Vagina (tissue), 2 donors: ENCODE measurements around the gene SBF2.

ENCODE experiments used
- POLR2A ChIP-seq, 2 donors: fragments of 450-650 bp; IDR thresholded peaks; one replicate each; pipeline ENCODE4 v1.6.1; 2017; ENCODE audit warnings: antibody characterized with exemption in 2 of 2, mild to moderate bottlenecking in 2 of 2, moderate library complexity in 2 of 2
- POLR2AphosphoS5 ChIP-seq, 2 donors: sonication (generic); formaldehyde crosslinking; IDR thresholded peaks; one replicate each; pipeline ENCODE4 v1.9.0; 2017; ENCODE audit warnings: antibody characterized with exemption in 2 of 2, mild to moderate bottlenecking in 2 of 2, low read depth in 1 of 2; ENCODE audit not compliant: insufficient read depth in 1 of 2
- TF ChIP-seq, protein P1 (sequence below), 3 experiments: fragments of 450-650 bp in 2 of 3; fragments of 200-600 bp in 1 of 3; sonication (generic) in 1 of 3; IDR thresholded peaks; one replicate each; pipeline ENCODE4 v1.5.1; 2017 to 2019; ENCODE audit warnings: antibody characterized with exemption in 3 of 3, mild to moderate bottlenecking in 2 of 3, moderate library complexity in 2 of 3

DNA sequence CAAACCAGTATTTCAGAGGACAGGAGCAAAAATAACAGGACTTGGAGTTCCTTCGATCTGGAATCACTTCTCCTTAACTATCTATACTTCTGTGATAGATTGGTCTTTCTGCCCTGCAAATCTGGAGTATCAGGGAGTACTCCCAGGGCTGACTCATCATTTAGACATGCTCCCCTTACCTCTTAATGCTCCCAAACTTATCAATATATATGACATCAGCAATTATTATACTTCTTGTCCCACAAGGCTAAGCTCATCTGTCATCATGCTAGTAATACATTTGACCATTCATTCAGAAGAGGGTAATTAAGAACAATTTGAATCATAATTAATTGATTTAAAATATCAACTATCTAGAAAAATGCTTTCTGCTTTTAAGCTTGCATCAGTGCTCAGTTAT is 466.3 kb downstream of the SBF2 start:
- TF ChIP-seq, protein P1, sequence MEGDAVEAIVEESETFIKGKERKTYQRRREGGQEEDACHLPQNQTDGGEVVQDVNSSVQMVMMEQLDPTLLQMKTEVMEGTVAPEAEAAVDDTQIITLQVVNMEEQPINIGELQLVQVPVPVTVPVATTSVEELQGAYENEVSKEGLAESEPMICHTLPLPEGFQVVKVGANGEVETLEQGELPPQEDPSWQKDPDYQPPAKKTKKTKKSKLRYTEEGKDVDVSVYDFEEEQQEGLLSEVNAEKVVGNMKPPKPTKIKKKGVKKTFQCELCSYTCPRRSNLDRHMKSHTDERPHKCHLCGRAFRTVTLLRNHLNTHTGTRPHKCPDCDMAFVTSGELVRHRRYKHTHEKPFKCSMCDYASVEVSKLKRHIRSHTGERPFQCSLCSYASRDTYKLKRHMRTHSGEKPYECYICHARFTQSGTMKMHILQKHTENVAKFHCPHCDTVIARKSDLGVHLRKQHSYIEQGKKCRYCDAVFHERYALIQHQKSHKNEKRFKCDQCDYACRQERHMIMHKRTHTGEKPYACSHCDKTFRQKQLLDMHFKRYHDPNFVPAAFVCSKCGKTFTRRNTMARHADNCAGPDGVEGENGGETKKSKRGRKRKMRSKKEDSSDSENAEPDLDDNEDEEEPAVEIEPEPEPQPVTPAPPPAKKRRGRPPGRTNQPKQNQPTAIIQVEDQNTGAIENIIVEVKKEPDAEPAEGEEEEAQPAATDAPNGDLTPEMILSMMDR (IDR thresholded peaks at IDR 0.05) = no peak
- TF ChIP-seq POLR2AphosphoS5 (IDR thresholded peaks at IDR 0.05; ENCODE audit: insufficient read depth in 1 of 2, low read depth in 1 of 2) = no peak
- no peak for TF ChIP-seq POLR2A (IDR thresholded peaks at IDR 0.05)
